ENCODE measurements around the gene KIAA1217. TPM values are rescaled to one million over a fixed set of nuclear protein-coding genes. Genes with fewer than 3 reads are reported as not detected.

Gene KIAA1217
- total and polyA plus RNA-seq, 2 of the 8 experiments (the other 6 are each of a cell fraction or from before 2014, with no cell fraction given), result 4.5 to 15.6 TPM

DNA sequence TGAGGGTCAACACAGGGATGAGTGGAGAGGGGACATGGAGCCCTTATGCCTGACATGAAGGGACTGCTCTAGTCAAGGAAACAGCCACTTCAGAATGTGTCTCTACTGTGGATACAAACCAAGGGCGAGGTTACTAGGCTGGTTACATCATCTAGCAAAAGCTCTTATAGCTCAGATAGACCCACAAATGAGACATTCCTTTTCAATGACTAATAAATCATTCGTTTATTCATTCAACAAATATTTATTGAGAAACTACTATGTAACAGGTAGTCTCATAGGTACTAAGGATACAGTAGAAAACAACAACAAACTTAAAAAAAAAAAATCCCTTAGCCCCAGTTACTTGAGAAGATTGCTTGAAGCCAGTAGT, 219.5 kb downstream of the KIAA1217 start:
- 84% methylated on average over 2 of the region's 2 CpGs; no CpG with 5 or more reads in 1 of the 2 experiments for WGBS, 2 experiments (ENCODE audit: extremely low coverage in 1 of 2, insufficient coverage in 1 of 2, insufficient read length in 1 of 2, insufficient replicate concordance in 2 of 2, low coverage in 1 of 2, low lambda C conversion rate in 2 of 2, missing lambda C conversion rate in 1 of 2)
- H3K4me2 ChIP-seq (ENCODE audit: insufficient read depth in 1 of 2, low read depth in 2 of 2, low read length in 2 of 2), result no peak overlapping the region
- no peaks in the 10 kb centered on the region for H3K27me3 ChIP-seq (replicated peaks in 1 of 4; ENCODE audit: control insufficient read depth in 3 of 4, extremely low read depth in 1 of 4, insufficient read depth in 3 of 4, low read length in 3 of 4)
- no peak overlapping the region for H3K9ac ChIP-seq (replicated peaks in 1 of 4; ENCODE audit: extremely low read depth in 1 of 4, low read depth in 3 of 4, low read length in 3 of 4)
- H3K4ac ChIP-seq (replicated peaks; ENCODE audit: insufficient read length, low read depth, low read length), result no peak overlapping the region
- no peak overlapping the region for H3K14ac ChIP-seq (ENCODE audit: insufficient read length)
- no peaks in the 10 kb centered on the region for H3K79me1 ChIP-seq (ENCODE audit: low read depth, low read length)
- no peak overlapping the region for H4K8ac ChIP-seq (ENCODE audit: extremely low read depth, insufficient read depth, low read length)
- H2BK20ac ChIP-seq (ENCODE audit: low read length), result no peak overlapping the region
- H3K9me3 ChIP-seq (ENCODE audit: insufficient read depth in 2 of 2, low read depth in 1 of 2, low read length in 1 of 2), result no peaks in the 10 kb centered on the region
- H3K23ac ChIP-seq (ENCODE audit: insufficient read length), result no peak overlapping the region
- no peak overlapping the region for H4K5ac ChIP-seq (ENCODE audit: insufficient read length, low read depth, low read length)
- ChIA-PET CTCF (ENCODE audit: partially characterized antibody) (no interaction called here), POLR2A (ENCODE audit: partially characterized antibody) (no interaction called here)
- no peaks in the 10 kb centered on the region for H4K20me1 ChIP-seq (replicated peaks in 1 of 2; ENCODE audit: control insufficient read depth in 1 of 2, insufficient read depth in 2 of 2, low read length in 2 of 2)
- peaks cover 0 to 3% (median under 1%) of the 10 kb centered on the region in 4 experiments; a peak in 1 of 7 replicates for H3K4me1 ChIP-seq (replicated peaks in 1 of 4; ENCODE audit: control insufficient read depth in 3 of 4, insufficient read depth in 4 of 4, low read length in 3 of 4)
- H2BK15ac ChIP-seq (ENCODE audit: low read length), result no peak overlapping the region
- no peaks in the 10 kb centered on the region for H3K36me3 ChIP-seq (ENCODE audit: control insufficient read depth in 2 of 4, insufficient read depth in 4 of 4, low read length in 3 of 4)
- no peak overlapping the region for H2AK5ac ChIP-seq (ENCODE audit: low read depth, low read length)
- no peak overlapping the region for H4K91ac ChIP-seq (replicated peaks; ENCODE audit: insufficient read length, low read length)
- H2BK120ac ChIP-seq (replicated peaks; ENCODE audit: low read depth, low read length), result no peak overlapping the region
- H3K27ac ChIP-seq (ENCODE audit: low read depth, low read length), result no peak overlapping the region
- no peaks in the 10 kb centered on the region for H3K23me2 ChIP-seq (ENCODE audit: low read depth, low read length)
- H3K18ac ChIP-seq (ENCODE audit: extremely low read depth, low read length), result no peak overlapping the region
- DNase-seq (ENCODE audit: low read depth in 1 of 2, low spot score in 2 of 2), result no peak
- H3K56ac ChIP-seq (replicated peaks; ENCODE audit: insufficient read length, low read depth, low read length), result no peak overlapping the region
- no peak overlapping the region for H3K4me3 ChIP-seq (ENCODE audit: extremely low read depth in 1 of 4, insufficient read depth in 2 of 4, low read depth in 3 of 4, low read length in 4 of 4)
- no peak for FAIRE-seq
- no peak for TF ChIP-seq HDAC2 (IDR thresholded peaks at IDR 0.05; ENCODE audit: borderline replicate concordance in 1 of 2, low read depth in 2 of 2, low read length in 2 of 2)
- TF ChIP-seq SIN3A (conservative IDR thresholded peaks at IDR 0.05 in 1 of 2, IDR thresholded peaks at IDR 0.05 in 1 of 2; ENCODE audit: low read depth in 1 of 2, low read length in 2 of 2), result no peak
- no peak for TF ChIP-seq RNF2 (IDR thresholded peaks at IDR 0.05; ENCODE audit: borderline replicate concordance, low read depth, low read length, missing control alignments, poor library complexity, severe bottlenecking)
- TF ChIP-seq SP4 (IDR thresholded peaks at IDR 0.05; ENCODE audit: low read length), result no peak
- TF ChIP-seq TEAD4 (IDR thresholded peaks at IDR 0.05; ENCODE audit: low read depth, low read length), result no peak
- TF ChIP-seq, protein P1, sequence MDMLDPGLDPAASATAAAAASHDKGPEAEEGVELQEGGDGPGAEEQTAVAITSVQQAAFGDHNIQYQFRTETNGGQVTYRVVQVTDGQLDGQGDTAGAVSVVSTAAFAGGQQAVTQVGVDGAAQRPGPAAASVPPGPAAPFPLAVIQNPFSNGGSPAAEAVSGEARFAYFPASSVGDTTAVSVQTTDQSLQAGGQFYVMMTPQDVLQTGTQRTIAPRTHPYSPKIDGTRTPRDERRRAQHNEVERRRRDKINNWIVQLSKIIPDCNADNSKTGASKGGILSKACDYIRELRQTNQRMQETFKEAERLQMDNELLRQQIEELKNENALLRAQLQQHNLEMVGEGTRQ (IDR thresholded peaks at IDR 0.05; ENCODE audit: low read length), result no peak
- no peak for TF ChIP-seq SUZ12 (IDR thresholded peaks at IDR 0.05; ENCODE audit: low read length)
- TF ChIP-seq POLR2AphosphoS5 (IDR thresholded peaks at IDR 0.05; ENCODE audit: low read depth, low read length), result no peak
- no peak for TF ChIP-seq EGR1 (IDR thresholded peaks at IDR 0.05; ENCODE audit: borderline replicate concordance, low read depth, low read length)
- no peak for TF ChIP-seq CHD2 (IDR thresholded peaks at IDR 0.05; ENCODE audit: low read length)
- TF ChIP-seq JUN (IDR thresholded peaks at IDR 0.05; ENCODE audit: low read depth, low read length), result no peak
- no peak overlapping the region for H2BK5ac ChIP-seq (ENCODE audit: low read depth, low read length)
- no peak overlapping the region for H2BK12ac ChIP-seq (ENCODE audit: low read depth, low read length)
- H3K79me2 ChIP-seq (ENCODE audit: control insufficient read depth in 1 of 2, insufficient read depth in 2 of 2, low read length in 2 of 2), result no peaks in the 10 kb centered on the region
- no peak overlapping the region for H2AFZ ChIP-seq (ENCODE audit: low read length)

All from H1 (cell line).